ENCODE measurements around the gene NSDHL.

DNA sequence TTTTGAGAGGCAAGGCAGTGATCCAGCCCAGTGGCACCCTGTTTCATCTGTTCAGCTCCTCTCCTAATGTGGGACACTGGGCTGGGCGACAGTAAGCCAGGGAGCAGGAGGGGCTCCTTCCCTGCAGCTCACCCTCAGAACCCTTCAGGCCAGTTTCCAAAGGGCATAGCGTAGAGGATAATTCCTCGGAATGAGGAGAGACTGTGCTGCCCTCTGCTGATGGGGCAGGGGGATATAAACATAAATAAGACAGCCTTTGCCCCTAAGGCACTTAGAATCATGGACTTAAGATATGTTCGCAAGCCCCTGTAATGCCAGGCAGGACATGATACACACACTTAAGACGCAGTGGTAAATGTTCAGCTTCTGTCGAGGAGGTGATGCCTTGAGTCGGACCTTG, 39.1 kb downstream of the NSDHL start:
- TF ChIP-seq ESRRA (CRISPR knock-in tag; IDR thresholded peaks at IDR 0.05; ENCODE audit: low read depth) = no peak
- no peak for TF ChIP-seq JUNB (CRISPR knock-in tag; IDR thresholded peaks at IDR 0.05; ENCODE audit: borderline replicate concordance)
- TF ChIP-seq, protein P1, sequence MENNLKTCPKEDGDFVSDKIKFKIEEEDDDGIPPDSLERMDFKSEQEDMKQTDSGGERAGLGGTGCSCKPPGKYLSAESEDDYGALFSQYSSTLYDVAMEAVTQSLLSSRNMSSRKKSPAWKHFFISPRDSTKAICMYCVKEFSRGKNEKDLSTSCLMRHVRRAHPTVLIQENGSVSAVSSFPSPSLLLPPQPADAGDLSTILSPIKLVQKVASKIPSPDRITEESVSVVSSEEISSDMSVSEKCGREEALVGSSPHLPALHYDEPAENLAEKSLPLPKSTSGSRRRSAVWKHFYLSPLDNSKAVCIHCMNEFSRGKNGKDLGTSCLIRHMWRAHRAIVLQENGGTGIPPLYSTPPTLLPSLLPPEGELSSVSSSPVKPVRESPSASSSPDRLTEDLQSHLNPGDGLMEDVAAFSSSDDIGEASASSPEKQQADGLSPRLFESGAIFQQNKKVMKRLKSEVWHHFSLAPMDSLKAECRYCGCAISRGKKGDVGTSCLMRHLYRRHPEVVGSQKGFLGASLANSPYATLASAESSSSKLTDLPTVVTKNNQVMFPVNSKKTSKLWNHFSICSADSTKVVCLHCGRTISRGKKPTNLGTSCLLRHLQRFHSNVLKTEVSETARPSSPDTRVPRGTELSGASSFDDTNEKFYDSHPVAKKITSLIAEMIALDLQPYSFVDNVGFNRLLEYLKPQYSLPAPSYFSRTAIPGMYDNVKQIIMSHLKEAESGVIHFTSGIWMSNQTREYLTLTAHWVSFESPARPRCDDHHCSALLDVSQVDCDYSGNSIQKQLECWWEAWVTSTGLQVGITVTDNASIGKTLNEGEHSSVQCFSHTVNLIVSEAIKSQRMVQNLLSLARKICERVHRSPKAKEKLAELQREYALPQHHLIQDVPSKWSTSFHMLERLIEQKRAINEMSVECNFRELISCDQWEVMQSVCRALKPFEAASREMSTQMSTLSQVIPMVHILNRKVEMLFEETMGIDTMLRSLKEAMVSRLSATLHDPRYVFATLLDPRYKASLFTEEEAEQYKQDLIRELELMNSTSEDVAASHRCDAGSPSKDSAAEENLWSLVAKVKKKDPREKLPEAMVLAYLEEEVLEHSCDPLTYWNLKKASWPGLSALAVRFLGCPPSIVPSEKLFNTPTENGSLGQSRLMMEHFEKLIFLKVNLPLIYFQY (CRISPR knock-in tag; IDR thresholded peaks at IDR 0.05; ENCODE audit: borderline replicate concordance) = no peak
- TF ChIP-seq, protein P2, sequence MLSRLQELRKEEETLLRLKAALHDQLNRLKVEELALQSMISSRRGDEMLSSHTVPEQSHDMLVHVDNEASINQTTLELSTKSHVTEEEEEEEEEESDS (CRISPR knock-in tag; IDR thresholded peaks at IDR 0.05; ENCODE audit: borderline replicate concordance) = no peak
- TF ChIP-seq, protein P3, sequence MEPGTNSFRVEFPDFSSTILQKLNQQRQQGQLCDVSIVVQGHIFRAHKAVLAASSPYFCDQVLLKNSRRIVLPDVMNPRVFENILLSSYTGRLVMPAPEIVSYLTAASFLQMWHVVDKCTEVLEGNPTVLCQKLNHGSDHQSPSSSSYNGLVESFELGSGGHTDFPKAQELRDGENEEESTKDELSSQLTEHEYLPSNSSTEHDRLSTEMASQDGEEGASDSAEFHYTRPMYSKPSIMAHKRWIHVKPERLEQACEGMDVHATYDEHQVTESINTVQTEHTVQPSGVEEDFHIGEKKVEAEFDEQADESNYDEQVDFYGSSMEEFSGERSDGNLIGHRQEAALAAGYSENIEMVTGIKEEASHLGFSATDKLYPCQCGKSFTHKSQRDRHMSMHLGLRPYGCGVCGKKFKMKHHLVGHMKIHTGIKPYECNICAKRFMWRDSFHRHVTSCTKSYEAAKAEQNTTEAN (CRISPR knock-in tag; conservative IDR thresholded peaks at IDR 0.05) = no peak
- no peak for TF ChIP-seq ZNF383 (CRISPR knock-in tag; IDR thresholded peaks at IDR 0.05; ENCODE audit: borderline replicate concordance)
- TF ChIP-seq, protein P4, sequence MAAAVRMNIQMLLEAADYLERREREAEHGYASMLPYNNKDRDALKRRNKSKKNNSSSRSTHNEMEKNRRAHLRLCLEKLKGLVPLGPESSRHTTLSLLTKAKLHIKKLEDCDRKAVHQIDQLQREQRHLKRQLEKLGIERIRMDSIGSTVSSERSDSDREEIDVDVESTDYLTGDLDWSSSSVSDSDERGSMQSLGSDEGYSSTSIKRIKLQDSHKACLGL (CRISPR knock-in tag; IDR thresholded peaks at IDR 0.05) = no peak
- no peak for TF ChIP-seq SMAD3 (CRISPR knock-in tag; IDR thresholded peaks at IDR 0.05)
- no peak for TF ChIP-seq TAF1 (CRISPR knock-in tag; IDR thresholded peaks at IDR 0.05)
- TF ChIP-seq ZNF549 (CRISPR knock-in tag; IDR thresholded peaks at IDR 0.05) = no peak
- no peak for TF ChIP-seq RNF2 (conservative IDR thresholded peaks at IDR 0.05; ENCODE audit: low read depth)
- TF ChIP-seq HMG20B (CRISPR knock-in tag; conservative IDR thresholded peaks at IDR 0.05) = no peak
- TF ChIP-seq, protein P5, sequence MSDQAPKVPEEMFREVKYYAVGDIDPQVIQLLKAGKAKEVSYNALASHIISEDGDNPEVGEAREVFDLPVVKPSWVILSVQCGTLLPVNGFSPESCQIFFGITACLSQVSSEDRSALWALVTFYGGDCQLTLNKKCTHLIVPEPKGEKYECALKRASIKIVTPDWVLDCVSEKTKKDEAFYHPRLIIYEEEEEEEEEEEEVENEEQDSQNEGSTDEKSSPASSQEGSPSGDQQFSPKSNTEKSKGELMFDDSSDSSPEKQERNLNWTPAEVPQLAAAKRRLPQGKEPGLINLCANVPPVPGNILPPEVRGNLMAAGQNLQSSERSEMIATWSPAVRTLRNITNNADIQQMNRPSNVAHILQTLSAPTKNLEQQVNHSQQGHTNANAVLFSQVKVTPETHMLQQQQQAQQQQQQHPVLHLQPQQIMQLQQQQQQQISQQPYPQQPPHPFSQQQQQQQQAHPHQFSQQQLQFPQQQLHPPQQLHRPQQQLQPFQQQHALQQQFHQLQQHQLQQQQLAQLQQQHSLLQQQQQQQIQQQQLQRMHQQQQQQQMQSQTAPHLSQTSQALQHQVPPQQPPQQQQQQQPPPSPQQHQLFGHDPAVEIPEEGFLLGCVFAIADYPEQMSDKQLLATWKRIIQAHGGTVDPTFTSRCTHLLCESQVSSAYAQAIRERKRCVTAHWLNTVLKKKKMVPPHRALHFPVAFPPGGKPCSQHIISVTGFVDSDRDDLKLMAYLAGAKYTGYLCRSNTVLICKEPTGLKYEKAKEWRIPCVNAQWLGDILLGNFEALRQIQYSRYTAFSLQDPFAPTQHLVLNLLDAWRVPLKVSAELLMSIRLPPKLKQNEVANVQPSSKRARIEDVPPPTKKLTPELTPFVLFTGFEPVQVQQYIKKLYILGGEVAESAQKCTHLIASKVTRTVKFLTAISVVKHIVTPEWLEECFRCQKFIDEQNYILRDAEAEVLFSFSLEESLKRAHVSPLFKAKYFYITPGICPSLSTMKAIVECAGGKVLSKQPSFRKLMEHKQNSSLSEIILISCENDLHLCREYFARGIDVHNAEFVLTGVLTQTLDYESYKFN (CRISPR knock-in tag; conservative IDR thresholded peaks at IDR 0.05) = no peak
- no peak for TF ChIP-seq YY1 (IDR thresholded peaks at IDR 0.05; ENCODE audit: insufficient read depth, insufficient replicate concordance, low read depth, low read length)

Data from HepG2 (cell line).